H1 (cell line): ENCODE results near the gene GRK7.

Experiments
- EZH2 ChIP-seq: fragments of 200-600 bp; sonication (generic); IDR thresholded peaks from 2 replicates; pipeline ENCODE4 v1.7.1; 2012; ENCODE audit warnings: low read depth, mild to moderate bottlenecking, moderate library complexity, low read length, inconsistent platforms; ENCODE audit not compliant: severe bottlenecking
- GTF2F1 ChIP-seq: IDR thresholded peaks from 2 replicates; pipeline ENCODE4 v1.6.1; 2012; ENCODE audit warnings: low read depth, low read length, improper control_type of control experiment, borderline replicate concordance
- KDM4A ChIP-seq: IDR thresholded peaks from one replicate; pipeline ENCODE4 v1.7.1; 2012; ENCODE audit warnings: low read depth, mild to moderate bottlenecking, moderate library complexity, low read length, inconsistent platforms; ENCODE audit not compliant: severe bottlenecking
- KDM5A ChIP-seq: fragments of 200-600 bp; IDR thresholded peaks from 2 replicates; pipeline ENCODE4 v1.7.1; 2012; ENCODE audit warnings: mild to moderate bottlenecking, low read length, inconsistent platforms, mixed read lengths
- POLR2A ChIP-seq, 2 experiments: IDR thresholded peaks; 1 replicate in 1 of 2; 2 replicates in 1 of 2; pipeline ENCODE4 v1.6.1; 2011; ENCODE audit warnings: low read depth in 2 of 2, low read length in 2 of 2, mild to moderate bottlenecking in 2 of 2; ENCODE audit errors: control extremely low read depth in 1 of 2
- YY1 ChIP-seq: IDR thresholded peaks from 2 replicates; pipeline ENCODE4 v1.6.1; 2011; ENCODE audit warnings: low read depth, mild to moderate bottlenecking, low read length
- TF ChIP-seq, protein P1 (sequence below), 3 experiments: IDR thresholded peaks; 1 replicate in 2 of 3; 2 replicates in 1 of 3; pipeline versions ENCODE4 v1.5.1 to v1.6.1; 2011; ENCODE audit warnings: low read length in 3 of 3, mild to moderate bottlenecking in 3 of 3, inconsistent platforms in 2 of 3, low read depth in 1 of 3, moderate library complexity in 1 of 3; ENCODE audit not compliant: insufficient read depth in 1 of 3; ENCODE audit errors: control extremely low read depth in 1 of 3

DNA sequence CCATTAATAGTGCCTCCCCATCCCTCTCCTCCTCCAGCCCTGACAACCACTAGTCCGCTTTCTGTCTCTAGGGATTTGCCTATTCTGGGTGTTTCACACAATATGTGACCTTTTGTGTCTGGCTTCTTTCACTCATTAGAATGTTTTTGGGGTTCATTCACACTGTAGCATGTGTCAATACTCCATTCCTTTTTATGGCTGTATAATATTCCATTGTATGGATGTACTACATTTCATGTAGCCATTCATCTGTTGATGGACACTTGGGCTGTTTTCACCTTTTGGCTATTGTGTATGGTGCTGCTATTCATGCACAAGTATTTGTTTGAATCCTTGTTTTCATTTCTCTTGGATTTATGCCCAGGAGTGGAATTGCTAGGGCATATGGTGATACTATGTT, 16.5 kb downstream of the GRK7 start:
- TF ChIP-seq, protein P1, sequence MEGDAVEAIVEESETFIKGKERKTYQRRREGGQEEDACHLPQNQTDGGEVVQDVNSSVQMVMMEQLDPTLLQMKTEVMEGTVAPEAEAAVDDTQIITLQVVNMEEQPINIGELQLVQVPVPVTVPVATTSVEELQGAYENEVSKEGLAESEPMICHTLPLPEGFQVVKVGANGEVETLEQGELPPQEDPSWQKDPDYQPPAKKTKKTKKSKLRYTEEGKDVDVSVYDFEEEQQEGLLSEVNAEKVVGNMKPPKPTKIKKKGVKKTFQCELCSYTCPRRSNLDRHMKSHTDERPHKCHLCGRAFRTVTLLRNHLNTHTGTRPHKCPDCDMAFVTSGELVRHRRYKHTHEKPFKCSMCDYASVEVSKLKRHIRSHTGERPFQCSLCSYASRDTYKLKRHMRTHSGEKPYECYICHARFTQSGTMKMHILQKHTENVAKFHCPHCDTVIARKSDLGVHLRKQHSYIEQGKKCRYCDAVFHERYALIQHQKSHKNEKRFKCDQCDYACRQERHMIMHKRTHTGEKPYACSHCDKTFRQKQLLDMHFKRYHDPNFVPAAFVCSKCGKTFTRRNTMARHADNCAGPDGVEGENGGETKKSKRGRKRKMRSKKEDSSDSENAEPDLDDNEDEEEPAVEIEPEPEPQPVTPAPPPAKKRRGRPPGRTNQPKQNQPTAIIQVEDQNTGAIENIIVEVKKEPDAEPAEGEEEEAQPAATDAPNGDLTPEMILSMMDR (IDR thresholded peaks at IDR 0.05; ENCODE audit: control extremely low read depth in 1 of 3, insufficient read depth in 1 of 3, low read depth in 1 of 3, low read length in 3 of 3): no peak
- TF ChIP-seq POLR2A (IDR thresholded peaks at IDR 0.05; ENCODE audit: control extremely low read depth in 1 of 2, low read depth in 2 of 2, low read length in 2 of 2) (no peak), EZH2 (no peak), KDM4A (no peak), KDM5A (no peak), GTF2F1 (no peak), YY1 (no peak)
